H9 (cell line): ENCODE data around the gene PRICKLE1. TPM values are rescaled to one million over a fixed set of nuclear protein-coding genes. Genes with fewer than 3 reads are reported as not detected.

Source experiments
- DNase-seq: peaks from one replicate; pipeline ENCODE4 v3.0.0-alpha.2; 2017
- H2AFZ ChIP-seq: one replicate; pipeline ENCODE4 v1.6.1; 2013; ENCODE audit warnings: mild to moderate bottlenecking, low read length, control low read depth, moderate library complexity
- H2AK5ac ChIP-seq: 2 replicates; pipeline ENCODE4 v1.6.1; 2013; ENCODE audit warnings: low read length, control low read depth, mixed read lengths; ENCODE audit not compliant: insufficient read length
- H2BK120ac ChIP-seq: one replicate; pipeline ENCODE4 v1.6.1; 2013; ENCODE audit warnings: low read depth, mild to moderate bottlenecking, low read length, control low read depth, inconsistent platforms; ENCODE audit not compliant: poor library complexity, severe bottlenecking
- H2BK12ac ChIP-seq: 2 replicates; pipeline ENCODE4 v1.6.1; 2013; ENCODE audit warnings: low read length, control low read depth, mixed read lengths, low read depth; ENCODE audit not compliant: insufficient read length
- H2BK15ac ChIP-seq: 2 replicates; pipeline ENCODE4 v1.6.1; 2013; ENCODE audit warnings: low read depth, low read length, control low read depth
- H2BK20ac ChIP-seq: one replicate; pipeline ENCODE4 v1.6.1; 2013; ENCODE audit warnings: low read depth, mild to moderate bottlenecking, low read length, control low read depth, inconsistent platforms; ENCODE audit not compliant: poor library complexity, severe bottlenecking
- H2BK5ac ChIP-seq: 2 replicates; pipeline ENCODE4 v1.6.1; 2013; ENCODE audit warnings: low read length, control low read depth, mixed read lengths; ENCODE audit not compliant: insufficient read length
- H3K14ac ChIP-seq: 2 replicates; pipeline ENCODE4 v1.6.1; 2013; ENCODE audit warnings: low read length, control low read depth; ENCODE audit not compliant: insufficient read depth
- H3K18ac ChIP-seq: 2 replicates; pipeline ENCODE4 v1.6.1; 2013; ENCODE audit warnings: low read depth, mild to moderate bottlenecking, mixed read lengths, low read length, control low read depth; ENCODE audit not compliant: insufficient read length
- H3K23ac ChIP-seq: 2 replicates; pipeline ENCODE4 v1.6.1; 2013; ENCODE audit warnings: low read length, control low read depth, mixed read lengths, low read depth; ENCODE audit not compliant: insufficient read length
- H3K23me2 ChIP-seq: 2 replicates; pipeline ENCODE4 v1.6.1; 2013; ENCODE audit warnings: low read depth, mild to moderate bottlenecking, mixed read lengths, low read length, control low read depth; ENCODE audit not compliant: insufficient read length, poor library complexity, severe bottlenecking
- H3K27ac ChIP-seq: 2 replicates; pipeline ENCODE4 v1.5.1; 2013; ENCODE audit warnings: low read length, control low read depth, mixed read lengths, low read depth; ENCODE audit not compliant: insufficient read length
- H3K27me3 ChIP-seq: 2 replicates; pipeline ENCODE4 v1.6.1; 2013; ENCODE audit warnings: low read length, control low read depth, inconsistent platforms; ENCODE audit not compliant: insufficient read depth
- H3K4ac ChIP-seq: 2 replicates; pipeline ENCODE4 v1.6.1; 2013; ENCODE audit warnings: low read depth, mild to moderate bottlenecking, control low read depth, inconsistent platforms, low read length, moderate library complexity
- H3K4me1 ChIP-seq: 2 replicates; pipeline ENCODE4 v1.6.1; 2013; ENCODE audit warnings: low read length, control low read depth, inconsistent platforms; ENCODE audit not compliant: insufficient read depth
- H3K4me2 ChIP-seq: 2 replicates; pipeline ENCODE4 v1.6.1; 2013; ENCODE audit warnings: low read length, control low read depth, mixed read lengths; ENCODE audit not compliant: insufficient read length, insufficient read depth
- H3K56ac ChIP-seq: 2 replicates; pipeline ENCODE4 v1.6.1; 2013; ENCODE audit warnings: low read depth, mild to moderate bottlenecking, mixed read lengths, low read length, control low read depth; ENCODE audit not compliant: insufficient read length
- H3K79me1 ChIP-seq: 2 replicates; pipeline ENCODE4 v1.6.1; 2013; ENCODE audit warnings: low read depth, mild to moderate bottlenecking, moderate library complexity, low read length, control low read depth, inconsistent platforms; ENCODE audit not compliant: insufficient read depth, poor library complexity, severe bottlenecking
- H3K79me2 ChIP-seq: 2 replicates; pipeline ENCODE4 v1.6.1; 2013; ENCODE audit warnings: low read length, control low read depth, inconsistent platforms; ENCODE audit not compliant: insufficient read depth
- H3K9ac ChIP-seq: 2 replicates; pipeline ENCODE4 v1.6.1; 2013; ENCODE audit warnings: low read length, control low read depth, mixed read lengths; ENCODE audit not compliant: insufficient read length; ENCODE audit errors: extremely low read depth
- H3K9me3 ChIP-seq: one replicate; pipeline ENCODE4 v1.6.1; 2013; ENCODE audit warnings: low read depth, low read length, inconsistent platforms; ENCODE audit not compliant: control insufficient read depth
- H3T11ph ChIP-seq: one replicate; pipeline ENCODE4 v1.6.1; 2013; ENCODE audit warnings: mild to moderate bottlenecking, low read length, control low read depth, inconsistent platforms
- H4K20me1 ChIP-seq: one replicate; pipeline ENCODE4 v1.6.1; 2013; ENCODE audit not compliant: control insufficient read depth, insufficient read length, insufficient read depth
- H4K5ac ChIP-seq: 2 replicates; pipeline ENCODE4 v1.6.1; 2013; ENCODE audit warnings: low read depth, mild to moderate bottlenecking, mixed read lengths, low read length, control low read depth; ENCODE audit not compliant: insufficient read length
- H4K8ac ChIP-seq: replicated peaks from 2 replicates; pipeline ENCODE4 v1.6.1; 2013; ENCODE audit warnings: low read length, control low read depth, mixed read lengths, low read depth; ENCODE audit not compliant: insufficient read length
- H4K91ac ChIP-seq: 2 replicates; pipeline ENCODE4 v1.6.1; 2013; ENCODE audit warnings: low read depth, mild to moderate bottlenecking, moderate library complexity, mixed read lengths, low read length, control low read depth; ENCODE audit not compliant: insufficient read length
- H3K27ac Mint-ChIP-seq, 3 experiments: 2 replicates in 2 of 3; 3 replicates in 1 of 3; pipeline ENCODE4 v1.8.0; 2020 to 2021; ENCODE audit warnings: mixed read lengths in 3 of 3, mild to moderate bottlenecking in 1 of 3, moderate library complexity in 1 of 3
- H3K27me3 Mint-ChIP-seq: 2 replicates; pipeline ENCODE4 v1.8.0; 2021; ENCODE audit warnings: low read depth, mild to moderate bottlenecking, moderate library complexity, mixed read lengths
- H3K36me3 Mint-ChIP-seq, 3 experiments: 2 replicates in 2 of 3; 3 replicates in 1 of 3; pipeline ENCODE4 v1.8.0; 2020 to 2021; ENCODE audit warnings: low read depth in 3 of 3, mixed read lengths in 3 of 3; ENCODE audit not compliant: insufficient read depth in 1 of 3
- H3K4me1 Mint-ChIP-seq, 2 experiments: 2 replicates each; pipeline ENCODE4 v1.8.0; 2020; ENCODE audit warnings: mixed read lengths in 2 of 2
- H3K4me3 Mint-ChIP-seq, 2 experiments: 2 replicates in 1 of 2; 3 replicates in 1 of 2; pipeline ENCODE4 v1.8.0; 2020 to 2021; ENCODE audit warnings: mild to moderate bottlenecking in 2 of 2, mixed read lengths in 2 of 2, moderate library complexity in 1 of 2
- H3K9me3 Mint-ChIP-seq, 2 experiments: 2 replicates in 1 of 2; 3 replicates in 1 of 2; pipeline ENCODE4 v1.8.0; 2020; ENCODE audit warnings: mild to moderate bottlenecking in 2 of 2, mixed read lengths in 2 of 2, moderate library complexity in 1 of 2
- WGBS: extraction: QIAGEN DNeasy Blood & Tissue Kit; methylation state at CpG from one replicate; pipeline ENCODE4 v1.1.7; 2013; ENCODE audit warnings: missing lambda C conversion rate, low lambda C conversion rate, mixed read lengths; ENCODE audit not compliant: insufficient read length; ENCODE audit errors: extremely low coverage; 5-methylcytosine and 5-hydroxymethylcytosine counted together
- total RNA-seq: library from RNA; stranded (reverse); gene quantifications from 2 replicates; pipeline ENCODE4 v1.2.1, GENCODE V29; 2021
- TF ChIP-seq, protein P1 (sequence below): fragments of 200-600 bp; sonication (generic); conservative IDR thresholded peaks from 3 replicates; pipeline ENCODE4 v1.8.0; 2021; ENCODE audit warnings: antibody characterized with exemption, mild to moderate bottlenecking

Gene PRICKLE1
- total RNA-seq, 1 experiment from 2014 or later = 20.5 TPM

DNA sequence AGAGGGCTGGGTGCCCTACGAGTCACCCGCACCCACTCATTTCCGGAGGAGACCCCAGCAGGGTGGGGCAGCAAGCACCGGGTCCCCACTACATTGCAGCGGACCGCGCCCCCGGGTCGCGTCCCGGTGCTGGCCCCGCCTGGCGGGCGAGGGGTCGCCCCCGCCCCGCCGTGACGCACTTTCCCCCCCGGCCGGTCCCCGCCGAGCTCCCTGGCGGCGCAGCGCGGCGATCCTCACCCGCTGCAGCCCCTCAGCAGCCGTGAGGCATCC is 106.1 kb downstream of the PRICKLE1 start:
- H2AK5ac ChIP-seq = no peak overlapping the region
- H3K14ac ChIP-seq = peak overlapping the region; percentile 84; the same call in 1 of the 2 replicates
- H3K27ac ChIP-seq = no peak overlapping the region
- peak overlapping the region; percentile 66 for H3K18ac ChIP-seq
- no peak overlapping the region for H3K4ac ChIP-seq
- peaks cover 43% of the 10 kb centered on the region for H3K27me3 Mint-ChIP-seq
- no peak overlapping the region for H3T11ph ChIP-seq
- H3K27me3 ChIP-seq = peaks cover 12% of the 10 kb centered on the region; the same call in 1 of the 2 replicates
- no peak overlapping the region for H4K5ac ChIP-seq
- no peak overlapping the region for H2BK5ac ChIP-seq
- peak overlapping the region; percentile 91 to 97 for H3K4me3 Mint-ChIP-seq
- peak overlapping the region; percentile 100 for H3K4me2 ChIP-seq
- no peak overlapping the region for H3K56ac ChIP-seq
- peaks cover 74 to 76% of the 10 kb centered on the region in 2 experiments for H3K4me1 Mint-ChIP-seq
- no CpG with 5 or more reads among the region's 30 CpGs for WGBS
- no peaks in the 10 kb centered on the region for H4K20me1 ChIP-seq
- H3K79me1 ChIP-seq = no peaks in the 10 kb centered on the region
- H2AFZ ChIP-seq = no peak overlapping the region
- H2BK120ac ChIP-seq = no peak overlapping the region
- no peak overlapping the region for H4K91ac ChIP-seq
- H3K9ac ChIP-seq = peak overlapping the region; percentile 79
- TF ChIP-seq, protein P1, sequence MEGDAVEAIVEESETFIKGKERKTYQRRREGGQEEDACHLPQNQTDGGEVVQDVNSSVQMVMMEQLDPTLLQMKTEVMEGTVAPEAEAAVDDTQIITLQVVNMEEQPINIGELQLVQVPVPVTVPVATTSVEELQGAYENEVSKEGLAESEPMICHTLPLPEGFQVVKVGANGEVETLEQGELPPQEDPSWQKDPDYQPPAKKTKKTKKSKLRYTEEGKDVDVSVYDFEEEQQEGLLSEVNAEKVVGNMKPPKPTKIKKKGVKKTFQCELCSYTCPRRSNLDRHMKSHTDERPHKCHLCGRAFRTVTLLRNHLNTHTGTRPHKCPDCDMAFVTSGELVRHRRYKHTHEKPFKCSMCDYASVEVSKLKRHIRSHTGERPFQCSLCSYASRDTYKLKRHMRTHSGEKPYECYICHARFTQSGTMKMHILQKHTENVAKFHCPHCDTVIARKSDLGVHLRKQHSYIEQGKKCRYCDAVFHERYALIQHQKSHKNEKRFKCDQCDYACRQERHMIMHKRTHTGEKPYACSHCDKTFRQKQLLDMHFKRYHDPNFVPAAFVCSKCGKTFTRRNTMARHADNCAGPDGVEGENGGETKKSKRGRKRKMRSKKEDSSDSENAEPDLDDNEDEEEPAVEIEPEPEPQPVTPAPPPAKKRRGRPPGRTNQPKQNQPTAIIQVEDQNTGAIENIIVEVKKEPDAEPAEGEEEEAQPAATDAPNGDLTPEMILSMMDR = no peak
- no peak overlapping the region for H2BK12ac ChIP-seq
- peak overlapping the region in 2 of 3 experiments; percentile 98 to 99; a peak in 3 of 7 replicates for H3K27ac Mint-ChIP-seq
- DNase-seq = no peak
- no peak overlapping the region for H2BK20ac ChIP-seq
- H3K23me2 ChIP-seq = peaks cover 18% of the 10 kb centered on the region
- peaks cover 9% of the 10 kb centered on the region for H3K4me1 ChIP-seq
- H3K23ac ChIP-seq = no peak overlapping the region
- H3K79me2 ChIP-seq = peaks cover 31% of the 10 kb centered on the region; the same call in 1 of the 2 replicates
- no peaks in the 10 kb centered on the region for H3K9me3 ChIP-seq
- no peak overlapping the region for H2BK15ac ChIP-seq
- peaks cover 2 to 5% (median 4%) of the 10 kb centered on the region in 3 experiments; a peak in 4 of 7 replicates for H3K36me3 Mint-ChIP-seq
- no peak overlapping the region for H4K8ac ChIP-seq
- H3K9me3 Mint-ChIP-seq = peaks cover 0 to 4% of the 10 kb centered on the region in 2 experiments; a peak in 1 of 5 replicates
